ENCODE results near the gene EXOSC7.

EXOSC7 gene

GRCh38 chr3:44976002-44976815, at the start of gene EXOSC7, which contains the start of gene ZDHHC3:
Gene EXOSC7, plus strand, starts transcription at chr3:44976244. Its CDS starts 34 bp downstream, at chr3:44976278.
Gene ZDHHC3, minus strand, starts transcription at chr3:44976174. Its CDS starts 16,738 bp downstream, at chr3:44959436.
- H3K4me3 ChIP-seq: peak within 1 kb of the TSS; percentile 87
- no peaks in the 10 kb centered on the region; the same call in 1 of the 2 replicates for H3K36me3 ChIP-seq (ENCODE audit: insufficient read depth, low read length)
- no peak for DNase-seq (ENCODE audit: low read depth, low spot score)
- no peak within 1 kb of the TSS for H3K27ac ChIP-seq
- peak within 1 kb of the TSS; percentile 89 for H3K9ac ChIP-seq (ENCODE audit: insufficient read length)
- TF ChIP-seq POLR2AphosphoS5 (IDR thresholded peaks at IDR 0.05; ENCODE audit: borderline replicate concordance, low read depth, low read length): peak; percentile 85
- no peak for TF ChIP-seq FOXP2 (optimal IDR thresholded peaks at IDR 0.05; ENCODE audit: control extremely low read depth, extremely low read length, insufficient read depth)
- no peak for TF ChIP-seq EZH2 (IDR thresholded peaks at IDR 0.05)
- H3K9me3 ChIP-seq (ENCODE audit: low read depth, low read length): no peaks in the 10 kb centered on the region

GRCh38 chr3:44926921-44927320, 49.1 kb upstream of the EXOSC7 start:
- Histone ChIP-seq H3K27ac (no peak overlapping the region), H3K36me3 (ENCODE audit: insufficient read depth, low read length) (no peaks in the 10 kb centered on the region; the same call in 1 of the 2 replicates), H3K9me3 (ENCODE audit: low read depth, low read length) (no peaks in the 10 kb centered on the region), H3K4me3 (no peak overlapping the region), H3K9ac (ENCODE audit: insufficient read length) (no peak overlapping the region)
- TF ChIP-seq POLR2AphosphoS5 (IDR thresholded peaks at IDR 0.05; ENCODE audit: borderline replicate concordance, low read depth, low read length) (no peak), EZH2 (IDR thresholded peaks at IDR 0.05) (no peak), FOXP2 (optimal IDR thresholded peaks at IDR 0.05; ENCODE audit: control extremely low read depth, extremely low read length, insufficient read depth) (no peak)
- DNase-seq (ENCODE audit: low read depth, low spot score): no peak

GRCh38 chr3:44927371-44927770, 48.7 kb upstream of the EXOSC7 start:
- Histone ChIP-seq H3K4me3 (no peak overlapping the region), H3K9me3 (ENCODE audit: low read depth, low read length) (no peaks in the 10 kb centered on the region), H3K9ac (ENCODE audit: insufficient read length) (no peak overlapping the region), H3K36me3 (ENCODE audit: insufficient read depth, low read length) (no peaks in the 10 kb centered on the region; the same call in 1 of the 2 replicates), H3K27ac (no peak overlapping the region)
- DNase-seq (ENCODE audit: low read depth, low spot score): no peak
- TF ChIP-seq EZH2 (IDR thresholded peaks at IDR 0.05): no peak
- no peak for TF ChIP-seq FOXP2 (optimal IDR thresholded peaks at IDR 0.05; ENCODE audit: control extremely low read depth, extremely low read length, insufficient read depth)
- no peak for TF ChIP-seq POLR2AphosphoS5 (IDR thresholded peaks at IDR 0.05; ENCODE audit: borderline replicate concordance, low read depth, low read length)

- TF ChIP-seq FOXP2 (optimal IDR thresholded peaks at IDR 0.05; ENCODE audit: control extremely low read depth, extremely low read length, insufficient read depth): no peak
- no peak for TF ChIP-seq POLR2AphosphoS5 (IDR thresholded peaks at IDR 0.05; ENCODE audit: borderline replicate concordance, low read depth, low read length)
- no peak for TF ChIP-seq EZH2 (IDR thresholded peaks at IDR 0.05)
- DNase-seq (ENCODE audit: low read depth, low spot score): no peak
- Histone ChIP-seq H3K9ac (ENCODE audit: insufficient read length) (no peak overlapping the region), H3K4me3 (no peak overlapping the region), H3K9me3 (ENCODE audit: low read depth, low read length) (no peaks in the 10 kb centered on the region), H3K36me3 (ENCODE audit: insufficient read depth, low read length) (peaks cover 3% of the 10 kb centered on the region; the same call in 1 of the 2 replicates), H3K27ac (no peak overlapping the region)
Observed at GRCh38 chr3:44929782-44930181, 46.3 kb upstream of the EXOSC7 start.

GRCh38 chr3:44930911-44931310, 45.1 kb upstream of the EXOSC7 start:
- Histone ChIP-seq H3K36me3 (ENCODE audit: insufficient read depth, low read length) (peaks cover 3% of the 10 kb centered on the region; the same call in 1 of the 2 replicates), H3K27ac (no peak overlapping the region), H3K4me3 (no peak overlapping the region), H3K9ac (ENCODE audit: insufficient read length) (no peak overlapping the region), H3K9me3 (ENCODE audit: low read depth, low read length) (no peaks in the 10 kb centered on the region)
- no peak for DNase-seq (ENCODE audit: low read depth, low spot score)
- TF ChIP-seq POLR2AphosphoS5 (IDR thresholded peaks at IDR 0.05; ENCODE audit: borderline replicate concordance, low read depth, low read length) (no peak), EZH2 (IDR thresholded peaks at IDR 0.05) (no peak), FOXP2 (optimal IDR thresholded peaks at IDR 0.05; ENCODE audit: control extremely low read depth, extremely low read length, insufficient read depth) (no peak)

GRCh38 chr3:44931791-44932190, 44.3 kb upstream of the EXOSC7 start:
- no peak for TF ChIP-seq EZH2 (IDR thresholded peaks at IDR 0.05)
- TF ChIP-seq FOXP2 (optimal IDR thresholded peaks at IDR 0.05; ENCODE audit: control extremely low read depth, extremely low read length, insufficient read depth): no peak
- TF ChIP-seq POLR2AphosphoS5 (IDR thresholded peaks at IDR 0.05; ENCODE audit: borderline replicate concordance, low read depth, low read length): no peak
- peaks cover 3% of the 10 kb centered on the region; the same call in 1 of the 2 replicates for H3K36me3 ChIP-seq (ENCODE audit: insufficient read depth, low read length)
- H3K4me3 ChIP-seq: no peak overlapping the region
- DNase-seq (ENCODE audit: low read depth, low spot score): no peak
- H3K27ac ChIP-seq: no peak overlapping the region
- H3K9ac ChIP-seq (ENCODE audit: insufficient read length): no peak overlapping the region
- no peaks in the 10 kb centered on the region for H3K9me3 ChIP-seq (ENCODE audit: low read depth, low read length)

GRCh38 chr3:44932271-44932670, 43.8 kb upstream of the EXOSC7 start:
- peaks cover 3% of the 10 kb centered on the region; the same call in 1 of the 2 replicates for H3K36me3 ChIP-seq (ENCODE audit: insufficient read depth, low read length)
- H3K27ac ChIP-seq: no peak overlapping the region
- TF ChIP-seq EZH2 (IDR thresholded peaks at IDR 0.05) (no peak), POLR2AphosphoS5 (IDR thresholded peaks at IDR 0.05; ENCODE audit: borderline replicate concordance, low read depth, low read length) (no peak), FOXP2 (optimal IDR thresholded peaks at IDR 0.05; ENCODE audit: control extremely low read depth, extremely low read length, insufficient read depth) (no peak)

More at GRCh38 chr3:44932271-44932670, 43.8 kb upstream of the EXOSC7 start:
- no peak overlapping the region for H3K9ac ChIP-seq (ENCODE audit: insufficient read length)
- no peaks in the 10 kb centered on the region for H3K9me3 ChIP-seq (ENCODE audit: low read depth, low read length)
- H3K4me3 ChIP-seq: no peak overlapping the region
- no peak for DNase-seq (ENCODE audit: low read depth, low spot score)
